ENCODE measurements around the gene CRTC3.

The CRTC3 gene

GRCh38 chr15:90564051-90564450 lies 34.3 kb downstream of the CRTC3 start:
- FAIRE-seq: no peak

GRCh38 chr15:90564590-90564989 lies 34.9 kb downstream of the CRTC3 start:
- no peak for FAIRE-seq

GRCh38 chr15:90565866-90566265 lies 36.1 kb downstream of the CRTC3 start:
- no peak for FAIRE-seq

GRCh38 chr15:90570643-90571042 lies 40.9 kb downstream of the CRTC3 start:
- FAIRE-seq: no peak

- no peak for FAIRE-seq
Observed at GRCh38 chr15:90571063-90571541, 41.4 kb downstream of the CRTC3 start.

- no peak for FAIRE-seq
Observed at GRCh38 chr15:90572893-90573292, 43.2 kb downstream of the CRTC3 start.

- FAIRE-seq: no peak
Observed at GRCh38 chr15:90576711-90577389, 47.1 kb downstream of the CRTC3 start.

GRCh38 chr15:90579213-90579612 lies 49.5 kb downstream of the CRTC3 start:
- no peak for FAIRE-seq

GRCh38 chr15:90580099-90580498 lies 50.4 kb downstream of the CRTC3 start:
- FAIRE-seq: no peak

GRCh38 chr15:90580541-90580940 lies 50.8 kb downstream of the CRTC3 start:
- no peak for FAIRE-seq

- no peak for FAIRE-seq
Observed at GRCh38 chr15:90580946-90581345, 51.2 kb downstream of the CRTC3 start.

GRCh38 chr15:90581771-90582352 lies 52.1 kb downstream of the CRTC3 start:
- no peak for FAIRE-seq

GRCh38 chr15:90582553-90582952 lies 52.8 kb downstream of the CRTC3 start:
- no peak for FAIRE-seq

GRCh38 chr15:90583471-90584252 lies 53.9 kb downstream of the CRTC3 start:
- FAIRE-seq: no peak

- no peak for FAIRE-seq
Observed at GRCh38 chr15:90584841-90585240, 55.1 kb downstream of the CRTC3 start.

- no peak for FAIRE-seq
Observed at GRCh38 chr15:90585863-90586262, 56.1 kb downstream of the CRTC3 start.

GRCh38 chr15:90586948-90587347 lies 57.2 kb downstream of the CRTC3 start:
- no peak for FAIRE-seq

GRCh38 chr15:90588427-90588826 lies 58.7 kb downstream of the CRTC3 start:
- no peak for FAIRE-seq

- FAIRE-seq: no peak
Observed at GRCh38 chr15:90591524-90591923, 61.8 kb downstream of the CRTC3 start.

GRCh38 chr15:90592131-90592881 lies 62.6 kb downstream of the CRTC3 start:
- no peak for FAIRE-seq

GRCh38 chr15:90593499-90594158 lies 63.9 kb downstream of the CRTC3 start:
- FAIRE-seq: no peak

- no peak for FAIRE-seq
Observed at GRCh38 chr15:90594301-90594738, 64.6 kb downstream of the CRTC3 start.

- no peak for FAIRE-seq
Observed at GRCh38 chr15:90595763-90596155, 66.0 kb downstream of the CRTC3 start.
